ENCODE results near the gene SH3GL1.

SH3GL1 gene

GRCh38 chr19:4376028-4376670 is 24.2 kb downstream of the SH3GL1 start:
- no peak for DNase-seq (ENCODE audit: low read depth, low spot score)

GRCh38 chr19:4375164-4376027 is 25.0 kb downstream of the SH3GL1 start:
- peak; percentile 94 for DNase-seq (ENCODE audit: low read depth, low spot score)

DNA sequence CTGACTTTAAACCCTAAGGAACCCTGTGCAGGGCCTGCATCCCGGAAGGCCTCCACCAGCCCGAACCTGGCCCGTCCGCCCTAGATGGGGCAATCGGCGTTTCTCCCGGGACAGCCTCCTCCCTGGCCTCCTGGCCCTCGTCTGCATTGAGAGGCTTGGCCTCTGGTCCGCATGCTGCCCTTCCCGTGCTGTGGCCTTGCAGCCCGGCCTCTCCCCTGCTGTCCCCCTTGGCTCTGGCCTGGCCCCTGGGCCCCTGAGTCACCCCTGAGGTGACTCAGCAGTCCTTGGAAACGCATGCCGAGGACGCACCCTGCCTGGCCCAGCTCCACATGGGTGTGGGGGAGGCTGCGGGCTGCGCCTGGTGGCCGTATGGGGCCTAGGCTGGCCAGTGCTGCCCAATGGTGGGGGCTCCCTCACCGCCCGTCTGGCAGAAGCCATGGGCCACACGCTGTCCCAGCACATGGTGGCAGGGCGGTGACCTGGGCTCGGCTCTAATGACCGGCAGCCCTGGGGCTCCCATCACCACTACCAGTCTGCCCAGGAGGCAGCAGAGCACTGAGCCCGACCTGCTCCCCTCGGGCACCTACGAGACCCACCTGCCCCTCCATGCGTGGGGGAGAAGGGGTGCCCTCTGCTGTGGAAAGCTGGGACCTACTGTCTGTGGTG is 25.7 kb downstream of the SH3GL1 start:
- peak; percentile 44 for DNase-seq (ENCODE audit: low read depth, low spot score)

DNA sequence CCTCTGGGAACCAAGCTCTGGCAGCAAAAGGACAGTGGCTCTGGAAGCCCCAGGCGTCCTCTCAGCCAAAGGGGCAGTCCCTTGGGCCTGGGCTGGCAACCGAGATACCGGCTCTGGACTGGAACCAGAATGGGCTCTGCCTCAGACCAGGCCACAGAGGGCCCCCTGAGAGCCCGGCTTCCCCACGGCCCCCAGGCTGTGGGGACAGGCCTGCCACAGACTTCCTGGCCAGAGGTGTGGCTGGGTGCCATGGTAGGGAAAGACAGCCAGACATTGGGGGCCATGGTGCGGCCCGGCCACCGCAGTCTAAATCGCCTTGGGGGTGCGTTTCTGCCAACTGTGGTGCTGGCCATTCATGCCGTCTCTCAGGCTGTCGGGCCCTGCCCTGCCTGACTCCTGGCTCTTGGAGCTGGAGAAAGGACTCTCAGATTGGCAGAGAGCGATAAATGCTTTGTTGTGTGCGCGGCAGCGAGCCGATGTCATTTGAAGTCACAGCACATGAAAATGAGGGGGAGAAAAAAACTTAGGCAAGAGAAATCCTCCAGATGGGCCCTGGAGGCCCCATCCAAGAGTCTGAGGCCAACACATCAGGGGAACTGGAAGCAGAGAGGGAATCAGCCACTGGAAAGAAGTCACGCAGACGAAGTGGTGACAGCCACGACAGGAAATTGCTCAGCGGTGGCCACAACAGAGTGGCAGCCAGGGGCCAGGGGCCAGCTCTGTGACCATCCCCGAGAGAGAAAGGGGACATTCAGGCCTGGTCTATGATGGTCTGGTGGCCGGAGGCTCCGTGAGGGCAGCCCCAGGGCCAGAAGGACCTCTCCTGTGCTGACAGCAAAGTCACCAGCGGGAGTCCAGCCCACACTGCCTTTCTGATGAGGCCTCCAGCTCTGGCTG is 26.5 kb downstream of the SH3GL1 start:
- DNase-seq (ENCODE audit: low read depth, low spot score), result peak; percentile 27

GRCh38 chr19:4373013-4373367 is 27.4 kb downstream of the SH3GL1 start:
- DNase-seq (ENCODE audit: low read depth, low spot score), result no peak

DNA sequence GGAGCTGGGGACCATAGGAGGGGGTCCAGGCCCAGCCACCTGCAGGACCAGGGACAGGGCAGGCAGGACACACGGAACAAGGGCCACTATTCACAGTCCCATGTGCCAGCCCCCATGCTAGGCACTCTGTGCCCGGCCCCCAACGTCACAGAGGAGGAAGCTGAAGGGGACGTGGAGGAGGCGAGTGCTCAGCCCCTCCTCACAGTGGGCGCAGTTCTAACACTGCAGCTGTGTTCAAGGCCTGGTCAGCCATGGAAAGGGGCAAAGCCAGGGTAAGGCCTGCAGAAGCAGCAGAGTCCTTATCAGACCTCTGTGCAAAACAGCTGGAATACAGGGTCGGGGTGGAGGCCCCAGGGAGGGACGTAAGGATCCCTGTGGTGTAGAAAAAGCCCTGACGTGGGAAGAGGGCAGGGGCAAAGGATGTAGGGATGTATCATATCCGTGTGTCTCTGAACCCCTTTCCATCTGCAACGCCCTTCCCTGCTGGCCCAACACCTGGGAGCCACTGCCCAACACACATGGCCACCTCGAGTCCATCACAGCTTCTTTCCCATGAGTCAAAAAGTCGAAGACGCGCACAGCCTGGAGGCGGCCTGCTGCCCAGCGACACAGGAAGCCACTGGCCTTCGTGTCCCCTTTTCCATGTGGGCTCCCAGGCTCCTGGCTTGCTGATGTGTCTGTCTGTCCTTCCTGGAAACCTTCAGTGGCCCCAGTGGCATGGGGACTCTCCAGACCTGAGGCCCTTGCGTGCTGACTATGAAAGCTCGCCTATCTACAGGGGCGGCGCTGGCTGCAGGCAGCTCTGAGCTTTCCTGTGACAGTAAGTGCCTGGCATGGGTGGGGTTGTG is 28.0 kb downstream of the SH3GL1 start:
- no peak for DNase-seq (ENCODE audit: low read depth, low spot score)

DNA sequence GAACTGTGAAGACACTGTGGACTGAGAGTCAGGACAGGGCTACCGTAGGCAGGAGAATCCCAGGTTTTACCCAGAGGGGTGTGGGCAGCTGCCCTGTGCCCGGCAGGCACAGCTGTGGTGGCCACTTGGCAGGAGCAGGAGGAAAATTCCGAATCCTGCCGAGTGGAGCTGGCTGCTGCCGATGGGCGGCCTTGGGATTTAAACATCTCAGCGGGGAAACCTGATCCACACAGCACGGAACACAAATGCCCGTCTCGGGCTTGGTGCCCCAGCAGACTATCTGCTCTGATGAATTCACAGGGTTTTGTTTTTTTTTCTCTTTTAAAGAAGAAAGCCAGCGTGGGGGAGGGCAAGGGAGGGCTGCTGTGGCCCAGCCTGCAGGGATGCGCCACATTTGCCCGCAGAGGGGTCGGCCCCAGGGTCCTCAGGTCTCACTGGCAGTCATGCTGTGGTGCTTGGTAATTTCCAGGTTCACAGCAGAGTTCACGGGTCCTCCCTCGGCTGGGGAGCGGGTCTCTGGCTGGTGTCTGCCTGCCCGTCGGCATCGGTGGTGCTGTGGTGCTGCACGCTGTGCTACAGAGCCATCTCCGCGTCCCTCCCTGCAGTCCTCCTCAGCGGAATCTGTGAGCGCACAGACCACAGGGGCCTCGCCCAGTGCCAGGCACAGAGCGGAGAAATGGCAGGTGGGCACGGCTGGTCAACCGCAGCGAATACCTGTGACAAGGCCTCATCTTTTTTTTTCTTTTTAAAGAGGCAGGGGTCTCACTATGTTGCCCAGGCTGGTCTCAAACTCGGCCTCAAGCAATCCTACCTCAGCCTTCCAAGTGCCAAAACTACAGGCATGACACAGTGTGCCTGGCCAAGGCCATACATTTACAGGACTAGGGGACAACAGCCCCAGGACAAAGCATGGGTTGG is 28.8 kb downstream of the SH3GL1 start:
- no peak for DNase-seq (ENCODE audit: low read depth, low spot score)

DNA sequence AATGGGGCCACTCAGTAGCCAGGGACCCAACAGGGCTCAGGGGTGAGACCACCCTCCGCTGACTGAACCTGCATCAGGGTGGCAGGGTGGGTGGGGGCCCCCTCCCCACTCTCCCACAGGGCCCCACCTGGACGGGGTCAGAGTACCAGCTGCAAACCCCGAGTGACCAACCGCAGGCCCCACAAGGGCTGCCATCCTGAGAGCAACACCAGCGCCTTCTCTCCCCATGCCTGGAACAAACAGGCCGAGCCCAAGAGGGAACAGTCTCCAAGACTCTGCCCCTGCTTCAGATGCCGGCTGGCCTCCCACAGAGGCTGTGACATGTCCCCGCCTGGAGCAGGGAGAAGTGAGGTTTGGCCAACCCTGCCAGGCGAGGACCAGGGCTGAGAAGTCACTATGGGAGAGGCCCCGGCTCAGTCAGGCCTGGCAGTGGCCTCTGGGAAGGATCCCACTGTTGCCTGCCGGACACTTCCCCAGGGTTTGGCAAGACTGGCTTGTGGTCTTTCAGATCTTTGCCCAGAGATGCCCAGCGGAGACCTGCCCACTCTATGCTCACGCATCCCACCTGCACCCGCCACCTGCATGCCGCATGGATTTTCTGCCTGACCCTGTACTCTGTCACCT is 29.8 kb downstream of the SH3GL1 start:
- no peak for DNase-seq (ENCODE audit: low read depth, low spot score)

DNA sequence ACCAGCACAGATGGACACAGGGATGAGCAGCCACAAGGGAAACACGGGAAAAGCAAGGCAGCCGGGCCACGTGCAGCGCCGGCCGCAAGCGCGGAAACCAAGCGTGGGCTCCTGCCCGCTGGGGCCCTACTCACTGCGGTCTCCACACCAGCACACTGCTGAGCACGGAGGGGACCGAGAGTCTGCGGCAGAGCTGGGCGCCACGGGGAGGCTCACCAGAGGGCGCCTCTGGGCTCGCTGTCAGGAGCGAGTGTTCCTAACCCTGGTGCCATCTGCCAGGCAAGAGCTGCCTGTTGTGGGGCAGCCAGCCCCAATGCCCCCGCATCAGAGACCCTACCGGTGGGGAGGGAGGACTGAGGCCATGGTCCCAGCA is 30.5 kb downstream of the SH3GL1 start:
- peak; percentile 53 for DNase-seq (ENCODE audit: low read depth, low spot score)

- DNase-seq (ENCODE audit: low read depth, low spot score), result peak; percentile 40
Measured at GRCh38 chr19:4369109-4369887, 31.0 kb downstream of the SH3GL1 start.

- DNase-seq (ENCODE audit: low read depth, low spot score), result no peak
Measured at GRCh38 chr19:4368128-4368820, 32.1 kb downstream of the SH3GL1 start.

- no peak for DNase-seq (ENCODE audit: low read depth, low spot score)
Measured at GRCh38 chr19:4367781-4368127, 32.6 kb downstream of the SH3GL1 start.

DNA sequence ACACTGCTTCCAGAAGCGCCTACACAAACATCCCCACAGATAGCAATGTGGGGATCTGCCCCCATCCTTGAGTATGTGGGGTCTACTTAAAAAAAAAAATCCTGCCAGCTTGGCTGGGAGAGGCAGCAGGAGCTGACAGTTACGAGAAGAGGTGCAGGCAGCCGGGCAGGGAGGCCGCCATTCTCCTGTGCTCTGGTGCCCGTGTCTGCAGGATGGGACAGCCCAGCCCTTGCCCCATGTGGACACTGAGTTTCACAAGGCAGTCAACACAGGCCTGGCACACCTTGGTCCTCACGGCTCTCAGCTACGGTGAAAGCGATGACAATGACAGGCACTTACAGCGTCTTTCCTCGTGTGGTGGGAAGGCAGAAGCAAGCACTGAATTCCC is 33.0 kb downstream of the SH3GL1 start:
- no peak for DNase-seq (ENCODE audit: low read depth, low spot score)

- no peak for DNase-seq (ENCODE audit: low read depth, low spot score)
Measured at GRCh38 chr19:4366666-4367335, 33.5 kb downstream of the SH3GL1 start.

GRCh38 chr19:4365791-4366665 is 34.3 kb downstream of the SH3GL1 start:
- DNase-seq (ENCODE audit: low read depth, low spot score), result no peak

- DNase-seq (ENCODE audit: low read depth, low spot score), result no peak
Measured at GRCh38 chr19:4365341-4365740, 35.0 kb downstream of the SH3GL1 start.
